Fibroblast of pulmonary artery (primary cell): Measurements from ENCODE around the gene CYP46A1.
"Not testable (repeated sequence)": the region's sequence is repeated elsewhere in the genome, so short reads cannot be mapped to it uniquely, and the experiment has no call there.

ENCODE experiments used
- DNase-seq: peaks from one replicate; pipeline ENCODE4 v3.0.0-alpha.2; 2010; ENCODE audit warnings: low read depth
- H3K4me3 ChIP-seq: replicated peaks from 2 replicates; pipeline ENCODE4 v1.5.1; 2011; ENCODE audit warnings: low read depth, mild to moderate bottlenecking, control low read depth, low read length, moderate library complexity
- TF ChIP-seq, protein P1 (sequence below): IDR thresholded peaks from 2 replicates; pipeline ENCODE4 v1.5.1; 2011; ENCODE audit warnings: mild to moderate bottlenecking, control low read depth, low read length, inconsistent platforms; ENCODE audit errors: missing control alignments

Gene CYP46A1

DNA sequence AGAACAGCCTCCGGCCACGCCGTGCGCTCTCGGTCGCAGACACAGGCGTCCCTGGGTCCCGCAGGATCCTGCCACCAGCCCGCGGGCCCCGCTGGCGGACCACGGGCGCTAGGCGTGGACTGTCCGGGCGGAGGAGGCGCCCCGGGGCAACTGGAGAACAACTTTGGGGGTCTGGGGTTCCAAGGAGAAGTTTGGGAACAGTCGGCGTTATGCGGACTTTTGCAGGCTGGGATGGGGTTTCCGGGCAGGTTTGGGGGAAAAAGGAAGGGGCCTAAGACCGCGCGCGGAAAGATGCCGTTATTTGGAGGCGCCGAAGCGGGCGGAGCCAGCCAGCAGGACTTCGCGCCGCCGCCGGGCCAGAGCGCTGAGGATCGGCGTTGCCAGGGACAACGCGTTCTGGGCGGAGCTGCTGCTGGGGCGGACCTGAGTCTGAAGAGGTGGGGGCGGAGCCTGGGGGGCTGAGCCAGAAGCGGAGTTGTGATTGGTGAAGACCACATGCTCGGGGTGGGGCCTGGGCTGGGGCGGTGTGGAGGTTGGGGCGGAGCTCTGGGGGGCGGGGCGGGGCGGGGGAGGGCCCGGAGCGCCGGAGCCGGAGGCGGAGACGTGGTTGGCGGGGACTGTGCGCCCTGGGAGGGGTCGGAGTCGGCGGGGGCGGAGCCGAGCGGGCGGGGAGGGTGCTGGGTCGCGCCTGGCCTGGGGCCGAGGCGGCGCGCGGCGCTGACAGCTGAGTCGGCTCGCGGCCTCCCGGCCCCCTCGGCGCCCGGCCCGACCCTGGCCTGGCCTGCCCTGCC, at the start of gene CYP46A1:
TSS of gene CYP46A1 (plus strand) at position 680 of the 791 bp plus-strand sequence. CDS start 120 bp downstream, outside the sequence.
- TF ChIP-seq, protein P1, sequence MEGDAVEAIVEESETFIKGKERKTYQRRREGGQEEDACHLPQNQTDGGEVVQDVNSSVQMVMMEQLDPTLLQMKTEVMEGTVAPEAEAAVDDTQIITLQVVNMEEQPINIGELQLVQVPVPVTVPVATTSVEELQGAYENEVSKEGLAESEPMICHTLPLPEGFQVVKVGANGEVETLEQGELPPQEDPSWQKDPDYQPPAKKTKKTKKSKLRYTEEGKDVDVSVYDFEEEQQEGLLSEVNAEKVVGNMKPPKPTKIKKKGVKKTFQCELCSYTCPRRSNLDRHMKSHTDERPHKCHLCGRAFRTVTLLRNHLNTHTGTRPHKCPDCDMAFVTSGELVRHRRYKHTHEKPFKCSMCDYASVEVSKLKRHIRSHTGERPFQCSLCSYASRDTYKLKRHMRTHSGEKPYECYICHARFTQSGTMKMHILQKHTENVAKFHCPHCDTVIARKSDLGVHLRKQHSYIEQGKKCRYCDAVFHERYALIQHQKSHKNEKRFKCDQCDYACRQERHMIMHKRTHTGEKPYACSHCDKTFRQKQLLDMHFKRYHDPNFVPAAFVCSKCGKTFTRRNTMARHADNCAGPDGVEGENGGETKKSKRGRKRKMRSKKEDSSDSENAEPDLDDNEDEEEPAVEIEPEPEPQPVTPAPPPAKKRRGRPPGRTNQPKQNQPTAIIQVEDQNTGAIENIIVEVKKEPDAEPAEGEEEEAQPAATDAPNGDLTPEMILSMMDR: no peak

DNA sequence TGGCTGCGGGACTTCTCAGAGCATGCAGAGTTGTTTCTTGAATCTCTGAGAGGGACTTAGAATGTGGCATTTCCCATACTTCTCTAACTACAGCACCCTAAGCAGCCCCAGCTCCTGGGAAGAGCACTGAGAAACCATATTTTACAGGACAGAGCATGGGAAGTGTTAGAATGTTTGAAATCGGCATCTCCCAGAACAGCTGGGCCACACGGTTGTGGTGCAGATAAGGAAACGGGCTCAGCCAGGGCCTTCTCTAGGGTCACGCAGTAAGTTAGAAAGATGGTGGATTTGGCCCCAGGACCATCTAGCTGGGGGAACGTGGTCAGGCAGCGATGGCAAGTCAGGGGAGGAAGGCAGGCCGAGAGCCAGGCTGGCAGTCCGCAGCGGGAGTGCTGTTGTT, 49.7 kb upstream of the CYP46A1 start:
- TF ChIP-seq, protein P1: no peak
- DNase-seq: no peak
- H3K4me3 ChIP-seq: no peak overlapping the region

More for the DNA sequence above, at the start of gene CYP46A1:
- peak; percentile 99 for DNase-seq
- peak within 1 kb of the TSS; percentile 81 for H3K4me3 ChIP-seq

GRCh38 chr14:99635116-99635515, 49.0 kb upstream of the CYP46A1 start:
- no peak for DNase-seq
- no peak overlapping the region for H3K4me3 ChIP-seq
- TF ChIP-seq, protein P1: no peak

DNA sequence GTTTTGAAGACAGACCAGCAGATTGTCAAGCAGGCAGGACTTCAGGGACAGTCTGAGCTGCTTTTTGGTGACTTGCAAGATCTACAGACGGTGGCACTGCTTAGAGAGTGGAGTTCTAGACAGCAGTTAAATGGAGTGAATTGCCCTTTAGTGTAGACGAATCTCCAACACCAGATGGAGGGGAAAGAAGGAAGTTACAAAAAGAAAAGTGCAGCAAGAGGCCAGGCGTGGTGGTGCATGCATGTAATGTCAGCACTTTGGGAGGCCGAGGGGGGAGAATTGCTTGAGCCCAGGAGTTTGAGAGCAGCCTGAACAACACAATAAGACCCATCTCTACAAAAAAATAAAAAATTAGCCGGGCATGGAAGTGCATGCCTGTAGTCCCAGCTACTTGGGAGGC, 47.6 kb upstream of the CYP46A1 start:
- no peak for DNase-seq
- H3K4me3 ChIP-seq: no peak overlapping the region
- TF ChIP-seq, protein P1: no peak

GRCh38 chr14:99637624-99638023, 46.5 kb upstream of the CYP46A1 start:
- no peak for DNase-seq
- TF ChIP-seq, protein P1: no peak

GRCh38 chr14:99642771-99643170, 41.3 kb upstream of the CYP46A1 start:
- not testable (repeated sequence) for DNase-seq, H3K4me3 ChIP-seq

More at GRCh38 chr14:99637624-99638023, 46.5 kb upstream of the CYP46A1 start:
- no peak overlapping the region for H3K4me3 ChIP-seq

DNA sequence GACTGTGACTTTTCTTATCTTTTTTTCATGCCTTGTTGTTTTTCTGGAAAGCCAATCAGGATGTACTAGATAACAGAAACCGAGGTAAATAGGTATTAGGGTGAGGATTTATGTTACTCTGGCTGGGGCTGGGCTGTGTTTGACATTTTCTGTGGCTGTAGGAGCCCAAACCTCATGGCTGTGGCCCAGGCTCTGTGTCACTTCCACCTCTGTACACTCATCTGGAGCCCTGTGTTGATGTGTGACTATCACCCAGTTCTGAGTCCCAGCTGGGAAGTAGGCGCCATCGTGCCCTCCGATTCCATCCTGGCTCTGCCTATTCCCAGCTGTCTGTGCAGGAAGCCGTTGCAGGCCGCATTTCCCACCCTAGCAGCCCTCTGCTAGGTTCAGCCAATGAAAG, 40.8 kb upstream of the CYP46A1 start:
- DNase-seq: no peak
- TF ChIP-seq, protein P1: no peak
- H3K4me3 ChIP-seq: no peak overlapping the region
